Retinal pigment epithelial cell (primary cell): ENCODE data around the gene UPP1.
A peak's percentile ranks its signal among the peaks of the same experiment; 100 is the strongest.

ENCODE experiments used
- DNase-seq: peaks from one replicate; pipeline ENCODE4 v3.0.0-alpha.2; 2010; ENCODE audit warnings: low read depth
- H3K4me3 ChIP-seq: 2 replicates; pipeline ENCODE4 v1.5.1; 2011; ENCODE audit warnings: mild to moderate bottlenecking, low read length, control low read depth, moderate library complexity
- CTCF ChIP-seq: conservative IDR thresholded peaks from 2 replicates; pipeline ENCODE4 v1.5.1; 2011; ENCODE audit warnings: low read depth, low read length, control low read depth, inconsistent platforms

UPP1 gene

GRCh38 chr7:48154792-48155413, 65.8 kb downstream of the UPP1 start:
- DNase-seq: no peak
- no peak overlapping the region for H3K4me3 ChIP-seq
- TF ChIP-seq CTCF: peak; percentile 83
